Lower lobe of right lung (tissue), 2 donors: ENCODE results near the gene ANXA2R. TPM values are rescaled to one million over a fixed set of nuclear protein-coding genes. Genes with fewer than 3 reads are reported as not detected.

ENCODE experiments used
- ATAC-seq, 2 donors: fragments of 200-7000 bp; cut with Tn5 transposase; one replicate each; pipeline ENCODE4 v1.9.1; 2020 to 2022; ENCODE audit warnings: mild to moderate bottlenecking in 2 of 2, moderate library complexity in 2 of 2
- DNase-seq: peaks from one replicate; pipeline ENCODE4 v3.0.0-alpha.2; 2020
- H3K27ac ChIP-seq: fragments of 200-600 bp; one replicate; pipeline ENCODE4 v1.8.0; 2022
- H3K27me3 ChIP-seq: fragments of 200-600 bp; one replicate; pipeline ENCODE4 v1.8.0; 2022; ENCODE audit warnings: low read depth
- H3K36me3 ChIP-seq: fragments of 200-600 bp; one replicate; pipeline ENCODE4 v1.8.0; 2022; ENCODE audit warnings: mild to moderate bottlenecking
- H3K4me1 ChIP-seq: fragments of 200-600 bp; one replicate; pipeline ENCODE4 v1.8.0; 2022
- H3K4me3 ChIP-seq: fragments of 200-600 bp; one replicate; pipeline ENCODE4 v1.8.0; 2022; ENCODE audit warnings: mild to moderate bottlenecking
- H3K9me3 ChIP-seq: fragments of 200-600 bp; one replicate; pipeline ENCODE4 v1.8.0; 2022
- intact Hi-C: fragments of 100-400 bp; cut with DNase I; formaldehyde crosslinking; loops from one replicate; pipeline ENCODE4 v1.11.0; 2022
- total RNA-seq: library from RNA; stranded (reverse); fragmentation: NEBNext Ultra II Directional; extraction: Animal tissue kit (Norgen Biotek cat#: 25700); gene quantifications from one replicate; pipeline ENCODE4 v1.2.1, GENCODE V29; 2021
- TF ChIP-seq, protein P1 (sequence below): fragments of 200-600 bp; IDR thresholded peaks from one replicate; pipeline ENCODE4 v1.8.0; 2022; ENCODE audit warnings: antibody characterized with exemption, mild to moderate bottlenecking
- donor health status: DM: no; HTN: yes; CAD: no; lungs with severe emphysema.

ANXA2R gene
- total RNA-seq, 1 donor from 2014 or later: 4.4 TPM

DNA sequence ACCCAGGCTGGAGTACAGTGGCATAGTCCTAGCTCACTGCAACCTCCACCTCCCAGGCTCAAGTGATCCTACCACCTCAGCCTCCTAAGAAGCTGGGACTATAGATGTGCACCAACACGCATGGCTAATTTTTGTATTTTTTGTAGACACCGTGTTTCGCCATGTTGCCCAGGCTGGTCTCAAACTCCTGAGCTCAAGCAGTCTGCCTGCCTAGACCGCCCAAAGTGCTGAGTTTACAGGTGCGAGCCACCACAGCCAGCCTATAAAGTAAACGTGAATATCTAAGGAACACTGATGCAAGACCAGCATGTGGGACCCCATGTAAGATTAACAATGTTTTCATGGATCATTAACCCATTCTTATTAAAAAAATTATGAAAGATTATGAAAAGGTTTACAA is 15.9 kb downstream of the ANXA2R start:
- ATAC-seq (no peak), DNase-seq (no peak)
- H3K27ac ChIP-seq: no peak overlapping the region
- no peaks in the 10 kb centered on the region for H3K9me3 ChIP-seq
- TF ChIP-seq, protein P1, sequence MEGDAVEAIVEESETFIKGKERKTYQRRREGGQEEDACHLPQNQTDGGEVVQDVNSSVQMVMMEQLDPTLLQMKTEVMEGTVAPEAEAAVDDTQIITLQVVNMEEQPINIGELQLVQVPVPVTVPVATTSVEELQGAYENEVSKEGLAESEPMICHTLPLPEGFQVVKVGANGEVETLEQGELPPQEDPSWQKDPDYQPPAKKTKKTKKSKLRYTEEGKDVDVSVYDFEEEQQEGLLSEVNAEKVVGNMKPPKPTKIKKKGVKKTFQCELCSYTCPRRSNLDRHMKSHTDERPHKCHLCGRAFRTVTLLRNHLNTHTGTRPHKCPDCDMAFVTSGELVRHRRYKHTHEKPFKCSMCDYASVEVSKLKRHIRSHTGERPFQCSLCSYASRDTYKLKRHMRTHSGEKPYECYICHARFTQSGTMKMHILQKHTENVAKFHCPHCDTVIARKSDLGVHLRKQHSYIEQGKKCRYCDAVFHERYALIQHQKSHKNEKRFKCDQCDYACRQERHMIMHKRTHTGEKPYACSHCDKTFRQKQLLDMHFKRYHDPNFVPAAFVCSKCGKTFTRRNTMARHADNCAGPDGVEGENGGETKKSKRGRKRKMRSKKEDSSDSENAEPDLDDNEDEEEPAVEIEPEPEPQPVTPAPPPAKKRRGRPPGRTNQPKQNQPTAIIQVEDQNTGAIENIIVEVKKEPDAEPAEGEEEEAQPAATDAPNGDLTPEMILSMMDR: no peak
- intact Hi-C loops: no loop called here
- H3K27me3 ChIP-seq: peaks cover 21% of the 10 kb centered on the region
- H3K4me1 ChIP-seq: no peaks in the 10 kb centered on the region
- no peaks in the 10 kb centered on the region for H3K36me3 ChIP-seq
- H3K4me3 ChIP-seq: no peak overlapping the region

DNA sequence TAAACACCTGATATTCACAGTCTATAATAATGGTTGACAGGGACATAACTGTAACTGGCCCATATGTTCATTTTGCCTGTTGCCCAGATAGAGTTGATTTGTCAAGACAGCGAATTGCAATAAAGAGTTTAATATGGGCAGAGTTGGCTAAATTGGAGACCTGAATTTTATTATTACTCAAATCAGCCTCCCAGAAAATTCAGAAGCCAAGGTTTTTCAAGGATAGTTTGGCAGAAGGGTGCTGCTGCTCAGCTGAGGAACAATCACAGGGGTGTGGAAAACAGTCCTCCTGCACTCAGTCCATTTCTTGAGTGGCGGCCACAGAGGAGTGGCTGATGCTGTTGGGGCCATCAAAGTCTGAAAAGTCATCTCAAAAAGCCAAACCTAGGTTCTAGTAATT is 19.0 kb downstream of the ANXA2R start:
- DNase-seq: no peak
- H3K4me3 ChIP-seq: no peak overlapping the region
- peaks cover 49% of the 10 kb centered on the region for H3K27me3 ChIP-seq
- peaks cover 6% of the 10 kb centered on the region for H3K4me1 ChIP-seq
- H3K27ac ChIP-seq: no peak overlapping the region
- H3K9me3 ChIP-seq: no peaks in the 10 kb centered on the region
- H3K36me3 ChIP-seq: no peaks in the 10 kb centered on the region
- TF ChIP-seq, protein P1: no peak
- intact Hi-C loops: no loop called here
- no peak for ATAC-seq

- Histone ChIP-seq H3K9me3 (no peaks in the 10 kb centered on the region), H3K27ac (peak overlapping the region; percentile 95)
- DNase-seq: no peak
Measured at GRCh38 chr5:43020399-43020746, 19.7 kb downstream of the ANXA2R start.

DNA sequence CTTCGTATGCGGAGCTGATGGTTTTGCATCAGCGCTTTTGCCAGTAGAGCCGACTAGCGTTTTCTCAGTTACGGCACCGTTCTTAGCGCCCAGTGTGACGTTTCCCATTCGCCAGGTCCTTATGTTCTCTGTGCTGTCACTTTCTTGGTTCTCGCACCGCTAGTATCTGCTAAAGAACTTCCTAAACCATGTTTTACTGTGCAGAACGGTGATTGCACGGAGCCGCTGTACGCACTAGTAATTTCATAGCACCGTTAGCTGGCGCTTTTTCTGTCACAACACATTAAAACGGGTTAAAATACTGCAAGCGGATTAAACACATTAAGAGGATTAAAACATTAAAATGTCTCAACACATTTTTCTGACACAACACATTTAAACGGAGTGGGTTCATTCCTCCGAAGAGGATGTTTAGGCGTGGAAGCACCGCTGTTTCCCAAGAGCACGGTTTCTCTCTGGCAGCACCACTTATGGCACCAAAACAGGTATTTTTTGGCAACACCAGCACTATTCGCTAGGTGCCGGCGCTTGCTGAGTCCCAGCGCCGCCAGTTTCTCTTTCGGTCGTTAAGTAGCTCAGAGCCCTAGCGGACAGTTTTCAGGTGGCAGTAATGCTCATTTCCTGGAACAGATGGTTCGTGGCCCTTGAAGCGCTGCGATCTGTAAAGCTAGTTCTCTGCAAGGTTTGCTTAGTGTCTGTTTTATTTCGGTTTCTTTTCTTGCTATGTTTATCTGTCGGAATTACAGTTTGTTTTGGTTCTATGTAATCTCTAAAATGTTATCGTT is 20.3 kb downstream of the ANXA2R start:
- H3K27ac ChIP-seq: peak overlapping the region; percentile 95
- TF ChIP-seq, protein P1: peak; percentile 58
- intact Hi-C loops: no loop called here
- DNase-seq (peak; percentile 81), ATAC-seq (peak; percentile 82 to 83)
- peaks cover 52% of the 10 kb centered on the region for H3K27me3 ChIP-seq
- no peaks in the 10 kb centered on the region for H3K9me3 ChIP-seq
- H3K4me1 ChIP-seq: peaks cover 6% of the 10 kb centered on the region
- peak overlapping the region; percentile 52 for H3K4me3 ChIP-seq
- no peaks in the 10 kb centered on the region for H3K36me3 ChIP-seq

More at GRCh38 chr5:43020399-43020746, 19.7 kb downstream of the ANXA2R start:
- Histone ChIP-seq H3K4me3 (peak overlapping the region; percentile 52), H3K4me1 (peaks cover 6% of the 10 kb centered on the region), H3K27me3 (peaks cover 52% of the 10 kb centered on the region), H3K36me3 (no peaks in the 10 kb centered on the region)
- intact Hi-C loops: no loop called here
- ATAC-seq: no peak
- TF ChIP-seq, protein P1: no peak

DNA sequence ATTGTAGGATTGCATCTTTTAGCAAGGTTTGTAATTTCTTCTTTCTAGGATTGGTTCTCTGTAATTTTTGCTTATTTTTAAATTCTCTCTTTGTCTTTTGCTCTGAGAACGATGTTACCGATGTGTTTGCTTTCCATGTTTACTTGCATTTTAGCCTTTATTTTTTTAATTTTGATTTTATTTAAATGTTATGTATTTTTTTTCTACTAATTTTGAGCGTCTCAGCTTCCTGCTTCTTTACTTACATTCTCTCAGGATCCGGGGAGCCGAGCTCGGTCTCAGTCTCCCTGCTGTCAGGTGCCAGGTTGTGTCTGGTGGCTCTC is 20.9 kb downstream of the ANXA2R start:
- peak overlapping the region; percentile 52 for H3K4me3 ChIP-seq
- TF ChIP-seq, protein P1: no peak
- peaks cover 6% of the 10 kb centered on the region for H3K4me1 ChIP-seq
- no peaks in the 10 kb centered on the region for H3K9me3 ChIP-seq
- peak overlapping the region; percentile 95 for H3K27ac ChIP-seq
- ATAC-seq (no peak), DNase-seq (no peak)
- H3K27me3 ChIP-seq: peaks cover 52% of the 10 kb centered on the region
- H3K36me3 ChIP-seq: no peaks in the 10 kb centered on the region
- intact Hi-C loops: no loop called here
